Chondrocyte (in vitro differentiated cells): Measurements from ENCODE around the gene MNX1. TPM values are rescaled to one million over a fixed set of nuclear protein-coding genes. Genes with fewer than 3 reads are reported as not detected.
A peak's percentile ranks its signal among the peaks of the same experiment; 100 is the strongest.

Experiments
- DNase-seq: peaks from one replicate; pipeline ENCODE4 v3.0.0; 2021; ENCODE audit warnings: mixed read lengths, low spot score
- H3K27ac Mint-ChIP-seq: one replicate; pipeline ENCODE4 v1.8.0; 2021; ENCODE audit warnings: mild to moderate bottlenecking, moderate library complexity, mixed read lengths; ENCODE audit not compliant: unreplicated experiment
- H3K27me3 Mint-ChIP-seq: 2 replicates; pipeline ENCODE4 v1.8.0; 2021; ENCODE audit warnings: low read depth, mixed read lengths
- H3K36me3 Mint-ChIP-seq: 2 replicates; pipeline ENCODE4 v1.8.0; 2021; ENCODE audit warnings: low read depth, mixed read lengths
- H3K4me1 Mint-ChIP-seq: 2 replicates; pipeline ENCODE4 v1.8.0; 2021; ENCODE audit warnings: low read depth, mild to moderate bottlenecking, mixed read lengths
- H3K4me3 Mint-ChIP-seq: one replicate; pipeline ENCODE4 v1.8.0; 2021; ENCODE audit warnings: mild to moderate bottlenecking, moderate library complexity, mixed read lengths; ENCODE audit not compliant: unreplicated experiment
- H3K9me3 Mint-ChIP-seq: 2 replicates; pipeline ENCODE4 v1.8.0; 2021; ENCODE audit warnings: low read depth, mixed read lengths
- CTCF ChIP-seq: fragments of 200-600 bp; sonication (generic); IDR thresholded peaks from 2 replicates; pipeline ENCODE4 v1.5.0; 2021; ENCODE audit warnings: antibody characterized with exemption, mild to moderate bottlenecking, moderate library complexity
- total RNA-seq: library from RNA; stranded (reverse); gene quantifications from 3 replicates; pipeline ENCODE4 v1.2.1, GENCODE V29; 2021

Gene MNX1
- total RNA-seq, 1 donor from 2014 or later = not detected

GRCh38 chr7:156968183-156968582 is 42.3 kb downstream of the MNX1 start:
- H3K27me3 Mint-ChIP-seq = no peaks in the 10 kb centered on the region
- H3K36me3 Mint-ChIP-seq = peaks cover 14% of the 10 kb centered on the region
- peak; percentile 79 for DNase-seq
- no peaks in the 10 kb centered on the region for H3K9me3 Mint-ChIP-seq
- no peak overlapping the region for H3K27ac Mint-ChIP-seq
- H3K4me1 Mint-ChIP-seq = no peaks in the 10 kb centered on the region
- H3K4me3 Mint-ChIP-seq = no peak overlapping the region
- TF ChIP-seq CTCF = no peak

DNA sequence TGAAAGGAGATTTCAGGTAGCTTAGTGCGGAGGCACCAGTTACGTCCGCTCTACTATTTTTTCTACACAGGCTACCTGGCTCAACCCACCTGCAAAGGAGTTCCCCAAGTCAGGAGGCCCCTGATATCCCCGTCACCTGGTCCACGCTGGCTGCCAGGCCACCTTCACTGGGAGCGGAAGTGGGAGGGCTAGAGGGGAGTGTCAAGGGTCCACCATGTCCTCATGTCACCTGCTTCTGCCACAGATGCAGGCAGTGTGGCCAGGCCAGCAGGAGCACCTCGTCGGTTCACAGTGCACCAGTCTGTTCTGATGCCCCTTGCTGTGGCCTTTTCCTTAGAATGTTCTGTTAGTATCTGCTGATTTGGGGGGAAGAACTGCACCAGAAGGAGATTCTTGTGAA is 44.1 kb downstream of the MNX1 start:
- no peak overlapping the region for H3K4me3 Mint-ChIP-seq
- DNase-seq = no peak
- H3K9me3 Mint-ChIP-seq = no peaks in the 10 kb centered on the region
- no peak for TF ChIP-seq CTCF
- no peaks in the 10 kb centered on the region for H3K4me1 Mint-ChIP-seq
- H3K36me3 Mint-ChIP-seq = peaks cover 21% of the 10 kb centered on the region
- H3K27me3 Mint-ChIP-seq = no peaks in the 10 kb centered on the region
- no peak overlapping the region for H3K27ac Mint-ChIP-seq

DNA sequence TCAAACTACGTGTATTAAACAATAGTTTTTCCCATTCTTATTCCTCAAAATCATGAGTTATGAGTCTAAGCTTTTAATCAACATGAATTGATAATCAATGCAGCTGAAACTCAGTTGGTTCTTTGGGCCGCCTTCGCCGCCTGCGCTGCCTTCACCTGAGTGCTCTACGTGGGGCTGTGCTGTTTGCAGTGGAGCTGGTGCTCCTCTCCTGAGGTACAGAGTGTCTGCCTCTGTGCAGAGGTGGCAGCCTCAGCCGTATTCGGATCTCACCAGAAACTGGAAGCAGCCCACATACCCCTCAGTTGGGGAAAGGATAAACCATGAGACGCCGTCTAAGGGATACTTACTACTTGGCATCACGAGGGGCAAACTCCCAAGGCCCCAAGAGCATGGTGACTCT is 45.5 kb downstream of the MNX1 start:
- Mint-ChIP-seq H3K4me1 (no peaks in the 10 kb centered on the region), H3K4me3 (no peak overlapping the region), H3K27ac (no peak overlapping the region), H3K36me3 (peaks cover 33% of the 10 kb centered on the region), H3K9me3 (no peaks in the 10 kb centered on the region), H3K27me3 (no peaks in the 10 kb centered on the region)
- DNase-seq = no peak
- TF ChIP-seq CTCF = no peak

DNA sequence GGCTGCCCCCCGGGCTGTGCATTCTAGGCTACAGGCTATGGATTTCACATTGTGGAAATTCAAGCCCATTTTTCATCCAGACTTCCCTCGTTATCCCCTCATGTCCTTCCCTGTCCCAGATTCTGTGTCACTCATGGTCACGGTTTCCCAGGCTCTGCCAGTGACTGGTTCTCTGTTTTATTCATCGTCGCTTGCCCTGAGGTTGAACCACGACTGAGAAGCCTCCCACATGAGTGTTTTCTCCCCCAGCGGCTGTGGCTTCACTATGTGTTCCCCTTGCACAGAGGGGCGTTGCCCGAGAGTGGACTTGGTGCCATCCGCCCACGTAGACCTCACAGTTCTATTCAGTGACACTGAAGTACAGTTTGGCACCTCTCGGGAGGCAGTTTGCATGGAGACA is 47.0 kb downstream of the MNX1 start:
- DNase-seq = no peak
- no peaks in the 10 kb centered on the region for H3K4me1 Mint-ChIP-seq
- no peak for TF ChIP-seq CTCF
- no peak overlapping the region for H3K4me3 Mint-ChIP-seq
- H3K9me3 Mint-ChIP-seq = no peaks in the 10 kb centered on the region
- H3K27me3 Mint-ChIP-seq = no peaks in the 10 kb centered on the region
- H3K27ac Mint-ChIP-seq = no peak overlapping the region
- H3K36me3 Mint-ChIP-seq = peaks cover 36% of the 10 kb centered on the region

DNA sequence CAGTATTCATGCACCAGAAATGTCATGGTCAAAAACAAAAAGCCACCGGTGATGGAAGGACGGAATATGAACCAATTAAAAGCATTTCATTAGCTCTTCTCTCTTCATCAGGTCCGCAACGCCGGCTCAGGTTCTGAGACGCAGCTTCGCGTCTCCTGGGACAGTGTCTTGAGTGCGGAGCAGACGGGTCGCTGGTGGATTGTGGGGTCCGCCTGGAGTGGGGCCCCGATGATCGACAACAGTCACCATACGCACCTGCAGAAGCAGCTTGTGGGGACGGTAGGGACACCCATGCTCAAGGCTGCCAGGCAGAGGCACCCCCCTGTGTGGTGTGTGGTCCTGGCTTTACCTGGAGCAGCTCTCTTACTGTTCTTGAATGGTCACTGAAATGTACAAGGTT is 47.6 kb downstream of the MNX1 start:
- H3K27ac Mint-ChIP-seq = no peak overlapping the region
- no peak overlapping the region for H3K4me3 Mint-ChIP-seq
- no peaks in the 10 kb centered on the region for H3K4me1 Mint-ChIP-seq
- peaks cover 40% of the 10 kb centered on the region for H3K36me3 Mint-ChIP-seq
- H3K9me3 Mint-ChIP-seq = no peaks in the 10 kb centered on the region
- H3K27me3 Mint-ChIP-seq = no peaks in the 10 kb centered on the region
- no peak for TF ChIP-seq CTCF
- DNase-seq = no peak
